CD4-positive, alpha-beta T cell treated with Interleukin-15 for 4 hours (primary cell): ENCODE measurements around the gene ABCA8.
"Not testable (repeated sequence)": the region's sequence is repeated elsewhere in the genome, so short reads cannot be mapped to it uniquely, and the experiment has no call there.

Source experiments
- DNase-seq: peaks from one replicate; pipeline ENCODE4 v3.0.0-alpha.2; 2020; ENCODE audit warnings: low spot score

ABCA8 gene

DNA sequence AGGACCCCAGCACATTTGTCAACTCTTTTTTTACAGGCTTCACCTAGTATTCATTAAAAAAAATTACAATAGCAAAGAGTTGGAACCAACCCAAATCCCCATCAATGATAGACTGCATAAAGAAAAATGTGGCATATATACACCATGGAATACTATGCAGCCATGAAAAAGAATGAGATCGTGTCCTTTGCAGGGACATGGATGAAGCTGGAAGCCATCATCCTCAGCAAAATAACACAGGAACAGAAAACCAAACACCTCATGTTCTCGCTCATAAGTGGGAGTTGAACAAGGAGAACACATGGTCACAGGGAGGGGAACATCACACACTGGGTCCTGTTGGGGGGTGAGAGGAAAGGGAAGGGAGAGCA is 11.4 kb downstream of the ABCA8 start:
- DNase-seq: not testable (repeated sequence)

GRCh38 chr17:68943123-68943811 is 11.9 kb downstream of the ABCA8 start:
- DNase-seq: no peak

- DNase-seq: no peak
Observed at GRCh38 chr17:68942389-68942788, 12.8 kb downstream of the ABCA8 start.

- no peak for DNase-seq
Observed at GRCh38 chr17:68941761-68942160, 13.4 kb downstream of the ABCA8 start.

DNA sequence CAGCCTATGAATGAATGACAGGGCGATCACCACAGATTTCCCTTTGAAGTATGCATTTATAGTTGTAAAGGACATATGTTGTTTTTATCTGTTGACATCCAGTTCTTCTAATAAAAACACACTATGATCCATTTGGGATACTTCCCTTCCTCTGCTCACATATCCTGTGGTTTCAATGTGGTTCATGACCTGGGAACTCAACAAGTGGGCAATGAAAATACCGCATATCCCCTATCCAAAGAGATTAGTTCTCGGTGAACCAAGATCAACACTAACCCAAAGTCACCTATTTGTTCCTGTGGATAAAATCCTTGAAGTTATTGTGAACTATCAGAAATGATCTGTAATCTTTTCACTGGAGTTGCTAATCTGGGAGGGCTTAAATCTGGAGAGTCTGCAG is 16.0 kb downstream of the ABCA8 start:
- no peak for DNase-seq

DNA sequence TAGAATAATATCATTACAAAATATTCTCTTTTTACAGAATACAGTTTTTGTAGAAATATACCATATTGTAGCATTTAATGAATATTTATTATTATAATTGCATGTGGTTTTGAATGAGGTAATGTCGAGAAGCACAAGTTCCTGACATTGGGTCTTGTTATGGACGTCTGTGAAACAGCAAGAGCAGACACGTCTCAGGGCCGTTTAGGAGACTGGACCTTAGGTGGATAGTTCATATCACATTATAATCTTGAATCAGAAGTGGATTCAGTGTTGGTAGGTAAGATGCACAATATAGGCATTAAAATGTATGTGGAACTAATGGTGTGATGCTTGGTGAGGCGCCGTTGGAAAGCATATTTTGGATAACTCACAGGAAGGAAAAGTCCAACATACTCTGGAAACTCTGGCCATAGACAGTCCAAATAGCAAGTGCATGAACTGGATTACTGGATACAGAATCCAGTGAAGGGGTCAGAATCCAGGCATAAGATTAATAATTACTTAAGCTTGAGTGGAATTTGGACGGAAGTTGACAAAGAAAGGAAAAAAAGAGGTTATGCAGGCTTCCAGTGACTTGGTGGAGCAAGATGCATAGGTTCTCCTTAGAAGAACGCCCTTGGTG is 17.2 kb downstream of the ABCA8 start:
- DNase-seq: no peak

- DNase-seq: no peak
Observed at GRCh38 chr17:68927516-68927915, 27.7 kb downstream of the ABCA8 start.

DNA sequence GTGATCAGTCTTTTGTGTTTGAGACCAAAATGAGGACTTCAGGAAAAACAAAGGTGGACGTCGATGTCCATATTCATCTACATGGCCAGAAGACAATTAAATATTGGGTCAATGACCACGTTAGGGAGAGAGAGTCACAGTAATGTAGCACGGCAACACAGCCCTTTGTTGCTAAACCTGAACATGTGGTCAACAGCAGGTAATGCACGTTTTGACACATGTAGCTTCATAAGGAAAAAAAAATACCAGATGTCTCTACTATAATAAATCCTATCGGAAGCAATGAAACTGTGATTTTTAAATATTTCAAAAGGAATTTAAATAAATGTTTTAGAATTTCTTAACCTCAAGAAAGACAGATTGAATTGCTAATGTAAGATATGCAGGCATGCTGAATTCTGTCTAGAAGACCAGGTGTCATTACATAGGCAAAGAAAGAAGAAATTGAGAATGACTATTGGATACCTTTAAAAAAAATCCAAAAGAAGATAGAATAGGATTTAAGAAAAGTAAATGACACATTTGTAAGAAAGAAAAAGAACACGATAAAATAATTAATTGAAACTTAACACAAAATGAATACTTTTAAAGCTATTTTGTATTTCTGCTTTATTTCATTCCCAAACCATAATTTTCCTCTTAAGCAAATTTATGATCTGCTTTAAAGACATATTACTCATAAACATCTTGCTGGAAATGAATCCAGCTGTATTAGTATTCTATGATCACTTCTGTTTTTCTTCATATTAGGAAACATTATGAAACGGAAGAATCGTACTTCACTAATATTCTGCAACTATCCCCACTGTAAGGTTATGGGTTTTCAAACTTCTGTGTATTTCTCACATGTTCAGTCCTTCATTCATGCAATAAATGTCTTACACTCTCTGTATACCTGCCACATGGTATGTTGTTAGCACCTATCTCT is 30.1 kb downstream of the ABCA8 start:
- no peak for DNase-seq

DNA sequence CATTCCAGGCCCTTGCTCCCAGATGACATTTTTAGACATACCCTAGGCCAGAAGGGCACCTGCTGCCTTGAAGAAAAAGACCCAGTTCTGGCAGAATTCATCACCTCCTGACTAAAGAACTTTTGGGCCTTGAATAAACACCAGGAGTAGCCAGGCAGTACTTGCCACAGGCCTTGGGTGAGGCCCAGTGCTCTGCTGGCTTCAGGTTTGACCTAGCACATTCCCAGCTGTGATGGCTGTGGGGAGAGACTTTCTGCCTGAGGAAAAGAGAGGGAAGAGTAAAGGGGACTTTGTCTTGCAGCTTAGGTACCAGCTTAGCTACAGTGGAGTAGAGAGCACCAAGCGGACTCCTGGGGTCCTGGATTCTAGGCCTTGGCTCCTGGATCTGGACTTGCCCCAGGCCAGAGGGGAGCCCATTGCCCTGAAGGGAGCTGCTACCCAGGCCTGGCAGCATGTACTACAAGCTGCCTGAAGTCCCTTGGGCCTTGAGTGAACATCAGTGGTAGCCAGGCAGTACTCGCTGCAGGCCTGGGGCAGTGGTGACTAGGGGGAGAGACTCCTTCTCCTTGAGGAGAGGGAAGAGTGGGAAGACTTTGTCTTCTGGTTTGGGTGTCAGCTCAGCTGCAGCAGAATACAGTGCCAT is 44.3 kb downstream of the ABCA8 start:
- DNase-seq: no peak

- no peak for DNase-seq
Observed at GRCh38 chr17:68910251-68910705, 44.9 kb downstream of the ABCA8 start.

- DNase-seq: no peak
Observed at GRCh38 chr17:68909066-68909465, 46.1 kb downstream of the ABCA8 start.

- DNase-seq: no peak
Observed at GRCh38 chr17:68908045-68908444, 47.1 kb downstream of the ABCA8 start.

- no peak for DNase-seq
Observed at GRCh38 chr17:68906638-68907037, 48.6 kb downstream of the ABCA8 start.

GRCh38 chr17:68903286-68903685 is 51.9 kb downstream of the ABCA8 start:
- no peak for DNase-seq

DNA sequence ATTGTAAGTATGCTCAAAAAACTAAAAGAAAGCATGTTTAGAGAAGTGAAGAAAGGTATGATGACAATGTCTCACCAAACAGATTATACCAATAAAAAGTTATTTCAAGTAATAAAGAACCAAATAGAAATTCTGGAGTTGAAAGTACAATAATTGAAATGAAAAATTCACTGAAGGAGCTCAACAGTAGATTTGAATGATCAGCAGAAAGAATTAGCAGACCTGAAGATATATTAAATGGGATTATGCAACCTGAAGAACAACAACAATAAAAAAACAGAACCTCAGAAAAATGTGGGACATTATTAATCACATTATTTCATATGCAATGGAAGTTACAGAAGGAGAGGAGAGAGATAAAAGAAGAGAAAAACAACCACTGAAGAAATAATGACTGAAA is 57.6 kb downstream of the ABCA8 start:
- DNase-seq: no peak

GRCh38 chr17:68892658-68893057 is 62.5 kb downstream of the ABCA8 start:
- DNase-seq: no peak

DNA sequence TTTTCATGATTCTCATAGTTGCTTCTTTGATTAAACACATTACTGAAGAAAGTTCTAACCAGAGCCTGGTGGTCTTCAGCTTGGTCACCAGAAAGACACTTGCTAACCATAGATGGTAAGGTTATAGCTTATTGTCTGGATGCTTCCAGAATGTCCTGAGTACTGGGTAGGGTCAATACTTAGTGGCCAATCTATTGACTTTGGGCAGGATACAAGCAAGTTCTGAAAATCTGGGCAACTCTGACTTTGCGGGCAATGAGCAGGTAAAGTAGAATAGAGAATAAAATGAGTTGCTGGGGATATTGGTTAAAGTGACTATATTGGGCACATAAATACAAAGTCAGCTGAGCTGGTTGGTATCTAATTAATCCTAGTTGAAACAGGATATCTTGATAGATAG is 63.0 kb downstream of the ABCA8 start:
- no peak for DNase-seq

GRCh38 chr17:68886401-68886800 is 68.8 kb downstream of the ABCA8 start:
- DNase-seq: no peak

- DNase-seq: no peak
Observed at GRCh38 chr17:68884888-68885287, 70.3 kb downstream of the ABCA8 start.

DNA sequence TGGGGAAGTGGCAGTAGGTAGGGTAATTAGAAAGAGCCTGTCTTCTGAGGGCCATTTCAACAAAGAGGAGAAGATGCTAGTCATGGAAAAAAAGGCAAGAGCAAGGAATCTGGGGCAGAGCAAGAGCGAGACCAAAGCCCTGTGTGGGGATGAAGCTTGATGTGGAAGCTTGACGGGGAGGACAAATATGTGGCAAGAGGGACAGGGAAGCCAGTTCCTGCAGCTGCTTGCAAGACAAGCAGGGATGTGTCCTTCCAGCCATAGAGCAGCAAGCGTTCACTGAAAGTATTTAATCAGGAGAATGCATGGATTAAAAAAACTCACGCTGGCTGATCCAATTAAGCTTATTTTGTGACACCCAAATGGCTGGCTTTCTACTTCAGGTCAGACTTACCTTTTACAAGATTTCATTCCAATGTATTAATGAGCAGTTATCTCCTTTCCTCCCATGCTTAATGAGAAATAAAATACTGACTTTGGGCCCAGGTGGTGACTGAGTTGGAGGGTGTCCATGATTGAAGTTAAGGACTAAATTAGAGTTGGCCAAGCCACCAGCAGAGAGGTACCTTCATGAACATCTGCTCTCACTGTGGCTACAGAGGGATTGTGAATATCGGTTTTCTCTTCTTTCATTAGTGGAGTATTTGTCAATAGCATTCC is 76.8 kb downstream of the ABCA8 start:
- no peak for DNase-seq

DNA sequence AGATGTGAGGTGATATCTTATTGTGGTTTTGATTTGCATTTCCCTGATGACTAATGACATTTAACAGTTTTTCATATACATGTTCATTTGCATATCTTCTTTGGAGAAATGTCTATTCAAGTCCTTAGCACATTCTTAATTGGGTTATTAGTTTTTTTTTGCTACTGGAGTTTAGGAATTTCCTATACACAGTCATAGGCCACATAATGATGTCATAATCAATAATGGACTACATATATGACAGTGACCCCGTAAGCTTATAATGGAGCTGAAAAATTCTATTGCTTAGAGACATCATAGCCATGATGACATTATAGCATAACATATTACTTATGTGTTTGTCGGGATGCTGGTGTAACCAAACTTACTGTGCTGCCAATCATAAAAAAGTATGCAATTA is 83.7 kb downstream of the ABCA8 start:
- DNase-seq: no peak

GRCh38 chr17:68870976-68871375 is 84.2 kb downstream of the ABCA8 start:
- no peak for DNase-seq
